HG03159 (cell line): Measurements from ENCODE around the gene FSIP1.

Experiments used
- ATAC-seq: cut with Tn5 transposase; IDR thresholded peaks from one replicate; pipeline ENCODE4 v1.9.1; 2021; ENCODE audit warnings: mild to moderate bottlenecking, moderate library complexity; ENCODE audit not compliant: unreplicated experiment

The FSIP1 gene

GRCh38 chr15:39624806-39625205 lies 157.8 kb downstream of the FSIP1 start:
- ATAC-seq: no peak

- peak; percentile 96 for ATAC-seq
Measured at GRCh38 chr15:39623529-39623931, 159.1 kb downstream of the FSIP1 start.

DNA sequence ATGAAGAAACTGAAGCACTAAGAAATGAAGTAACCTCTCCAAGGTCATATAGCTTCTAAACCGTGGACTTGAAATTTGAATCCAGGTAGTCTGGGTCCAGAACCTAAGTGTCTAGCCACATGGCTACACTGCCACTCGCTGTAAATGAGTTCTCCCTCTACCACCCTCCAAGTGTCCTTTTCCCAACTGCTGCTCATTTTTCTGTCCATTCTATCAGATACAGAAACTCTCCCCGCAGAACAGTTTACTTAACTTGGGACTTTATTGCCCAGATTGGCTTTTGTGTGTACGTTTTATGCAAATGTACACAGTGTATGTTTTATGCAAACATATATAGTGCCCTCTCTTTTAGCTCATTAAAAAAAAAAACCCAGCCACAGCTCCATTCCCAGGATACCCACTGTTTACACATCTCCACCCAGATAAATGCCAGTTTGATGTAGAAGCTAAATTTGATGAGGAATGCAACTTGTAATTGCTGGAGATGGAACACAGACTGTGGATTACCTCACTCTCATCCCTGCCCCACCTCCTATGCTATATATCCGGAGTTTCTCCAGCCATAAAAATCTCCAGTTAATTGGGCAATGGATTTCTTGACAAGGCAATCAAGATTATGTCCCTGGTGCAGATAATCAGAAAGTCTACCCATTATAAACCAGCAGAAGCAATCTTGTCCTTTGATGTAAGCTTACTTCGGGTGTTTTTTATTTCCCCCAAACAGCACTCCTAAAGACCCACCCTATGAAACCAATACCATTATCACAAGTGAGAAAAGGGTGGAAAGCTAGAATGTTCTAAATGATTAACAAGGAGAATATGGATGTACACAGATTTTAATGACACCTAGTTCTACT lies 159.8 kb downstream of the FSIP1 start:
- no peak for ATAC-seq

GRCh38 chr15:39621976-39622375 lies 160.7 kb downstream of the FSIP1 start:
- no peak for ATAC-seq

GRCh38 chr15:39621210-39621609 lies 161.4 kb downstream of the FSIP1 start:
- ATAC-seq: no peak

DNA sequence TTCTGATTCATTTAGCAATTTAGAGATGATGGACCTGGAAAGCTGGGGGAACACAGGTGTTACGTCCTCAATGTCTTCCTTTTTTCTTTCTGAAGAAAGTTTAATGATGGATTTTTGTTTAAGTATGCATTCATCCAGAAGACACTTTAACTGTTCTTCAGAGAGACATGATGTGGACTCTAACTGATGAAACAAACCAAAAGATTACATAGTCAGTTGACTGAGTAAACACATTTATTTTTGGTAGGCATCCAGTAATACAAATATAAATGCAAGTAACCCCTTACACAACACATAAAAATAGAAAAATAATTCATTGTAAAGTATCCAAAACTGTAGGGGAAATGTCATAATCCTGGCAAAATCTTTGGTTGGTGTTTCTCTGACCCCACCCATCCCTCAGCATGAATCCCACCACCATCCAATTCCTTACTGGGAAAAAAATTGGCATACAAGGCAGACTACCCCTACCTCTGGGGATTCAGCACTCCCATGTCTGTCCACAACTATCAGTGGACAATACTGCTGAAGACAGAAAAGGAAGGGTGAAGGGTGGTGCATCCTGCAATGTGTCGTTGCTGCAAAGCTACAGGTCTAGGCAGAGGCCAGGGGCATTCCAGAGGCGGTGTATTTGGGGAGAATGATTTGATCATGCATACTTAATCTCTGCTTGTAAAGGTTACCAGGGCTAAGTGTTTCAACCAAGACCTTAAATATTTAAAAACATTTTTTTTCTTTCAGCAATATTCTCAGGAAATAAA lies 164.4 kb downstream of the FSIP1 start:
- ATAC-seq: no peak

- ATAC-seq: no peak
Measured at GRCh38 chr15:39616731-39617455, 165.7 kb downstream of the FSIP1 start.

DNA sequence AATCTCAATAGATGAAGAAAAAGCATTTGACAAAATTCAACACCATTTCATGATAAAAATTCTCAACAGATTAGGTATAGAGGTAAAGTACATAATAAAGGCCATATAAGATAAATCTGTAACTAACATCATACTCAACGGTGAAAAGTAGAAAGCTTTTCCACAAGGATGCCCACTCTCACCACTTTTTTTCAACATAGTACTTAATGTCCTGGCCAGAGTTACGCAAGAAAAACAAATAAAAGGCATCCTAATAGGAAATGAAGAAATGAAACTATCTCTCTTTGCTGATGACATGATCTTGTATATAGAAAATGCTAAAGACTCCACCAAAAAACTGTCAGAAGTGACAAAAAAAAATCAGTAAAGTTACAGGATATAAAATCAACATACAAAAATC lies 168.8 kb downstream of the FSIP1 start:
- no peak for ATAC-seq

GRCh38 chr15:39613271-39613670 lies 169.4 kb downstream of the FSIP1 start:
- no peak for ATAC-seq

DNA sequence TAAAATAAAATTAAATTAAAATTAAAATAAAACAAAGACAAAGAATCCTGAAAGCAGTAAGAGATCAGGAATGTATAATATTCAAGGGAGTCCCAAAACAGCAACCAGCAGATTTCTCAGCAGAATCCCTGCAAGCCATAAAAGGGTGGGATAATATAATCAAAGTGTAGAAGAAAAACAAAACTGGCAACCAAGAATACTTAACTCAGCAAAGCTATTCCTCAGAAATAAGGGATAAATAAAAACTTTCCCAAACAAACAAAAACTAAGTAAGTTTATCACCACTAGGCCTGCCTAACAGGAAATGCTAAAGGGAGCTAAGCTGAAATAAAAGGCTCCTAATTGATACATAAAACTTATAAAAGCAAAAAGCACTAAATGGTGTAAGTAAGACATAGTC lies 172.0 kb downstream of the FSIP1 start:
- ATAC-seq: no peak

DNA sequence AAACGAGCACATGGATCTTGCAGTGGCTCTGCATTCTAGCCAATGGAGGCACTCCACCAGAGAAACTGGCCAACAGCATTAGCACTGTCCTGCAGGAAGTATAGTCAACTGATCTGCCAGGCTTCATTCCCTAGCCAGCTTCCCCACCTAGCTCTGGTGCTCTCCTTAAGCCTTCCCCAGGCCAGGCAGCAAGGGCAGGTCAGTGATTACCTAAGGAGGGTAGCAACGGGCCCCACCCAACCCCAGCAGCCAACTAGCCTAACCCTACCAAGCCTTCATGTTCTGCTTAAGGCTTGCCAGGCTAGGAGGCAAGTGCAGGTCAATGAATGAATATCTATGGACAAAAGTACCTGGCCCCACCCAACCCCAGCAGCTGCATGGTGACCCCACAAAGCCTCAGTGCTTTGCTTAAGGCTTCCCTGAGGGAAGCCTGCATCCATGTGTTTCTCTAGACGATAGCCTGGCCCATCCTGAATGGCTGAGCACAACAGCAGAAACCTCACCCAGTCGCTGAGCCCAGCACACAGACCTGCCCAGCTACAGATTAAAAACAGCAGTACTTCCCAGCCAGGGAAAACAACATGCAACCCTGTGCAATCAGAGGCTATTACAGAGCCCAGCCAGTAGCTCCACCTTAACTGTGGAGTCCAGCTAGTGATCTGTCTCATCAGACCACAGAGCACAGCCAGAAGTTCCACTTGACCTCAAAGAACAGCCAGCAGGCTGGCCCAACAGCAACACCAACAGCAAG lies 173.3 kb downstream of the FSIP1 start:
- ATAC-seq: no peak

- ATAC-seq: no peak
Measured at GRCh38 chr15:39608185-39609139, 174.2 kb downstream of the FSIP1 start.

DNA sequence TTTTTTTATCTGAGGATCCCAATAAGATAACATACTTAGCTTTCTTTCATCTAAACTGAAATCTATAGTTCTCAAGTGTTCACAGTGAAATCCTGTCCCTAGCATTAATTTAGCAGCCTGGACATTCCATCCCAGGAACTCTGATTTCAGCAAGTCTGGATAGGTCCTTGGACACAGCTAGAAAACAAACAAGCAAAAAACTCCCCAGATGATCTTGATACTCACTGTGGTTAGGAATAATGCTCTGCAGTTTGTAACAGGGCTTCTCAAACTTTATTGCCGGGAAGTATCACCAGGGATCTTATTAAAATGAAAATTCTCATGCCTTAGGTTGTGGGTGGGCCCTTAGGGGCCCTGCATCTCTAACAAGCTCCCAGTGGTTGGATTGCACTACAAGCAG lies 177.5 kb downstream of the FSIP1 start:
- ATAC-seq: no peak

- ATAC-seq: no peak
Measured at GRCh38 chr15:39602143-39602542, 180.5 kb downstream of the FSIP1 start.

GRCh38 chr15:39599871-39600270 lies 182.8 kb downstream of the FSIP1 start:
- no peak for ATAC-seq

GRCh38 chr15:39598958-39599845 lies 183.4 kb downstream of the FSIP1 start:
- ATAC-seq: no peak

- ATAC-seq: no peak
Measured at GRCh38 chr15:39598186-39598850, 184.3 kb downstream of the FSIP1 start.

DNA sequence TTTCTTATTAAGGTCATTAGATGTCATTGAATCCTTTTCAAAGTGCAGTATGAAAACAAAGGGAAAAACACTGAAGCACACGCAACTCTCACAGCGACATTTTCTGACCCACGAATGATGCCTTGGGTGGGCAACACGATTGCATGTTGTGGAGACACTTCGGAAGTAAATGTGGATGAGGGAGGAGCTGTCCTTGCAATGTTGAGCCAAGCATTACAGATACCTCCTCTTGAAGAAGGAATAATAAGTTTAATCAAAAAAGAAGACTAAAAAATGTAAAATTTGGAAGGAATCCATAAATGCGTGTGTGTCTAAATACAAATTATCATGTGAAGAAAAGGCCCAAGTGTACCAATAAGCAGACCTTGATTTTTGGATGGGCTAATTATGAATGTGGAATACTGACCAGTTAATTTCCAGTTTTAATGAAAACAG lies 184.9 kb downstream of the FSIP1 start:
- no peak for ATAC-seq
